ENCODE data around the gene IQCK.

DNA sequence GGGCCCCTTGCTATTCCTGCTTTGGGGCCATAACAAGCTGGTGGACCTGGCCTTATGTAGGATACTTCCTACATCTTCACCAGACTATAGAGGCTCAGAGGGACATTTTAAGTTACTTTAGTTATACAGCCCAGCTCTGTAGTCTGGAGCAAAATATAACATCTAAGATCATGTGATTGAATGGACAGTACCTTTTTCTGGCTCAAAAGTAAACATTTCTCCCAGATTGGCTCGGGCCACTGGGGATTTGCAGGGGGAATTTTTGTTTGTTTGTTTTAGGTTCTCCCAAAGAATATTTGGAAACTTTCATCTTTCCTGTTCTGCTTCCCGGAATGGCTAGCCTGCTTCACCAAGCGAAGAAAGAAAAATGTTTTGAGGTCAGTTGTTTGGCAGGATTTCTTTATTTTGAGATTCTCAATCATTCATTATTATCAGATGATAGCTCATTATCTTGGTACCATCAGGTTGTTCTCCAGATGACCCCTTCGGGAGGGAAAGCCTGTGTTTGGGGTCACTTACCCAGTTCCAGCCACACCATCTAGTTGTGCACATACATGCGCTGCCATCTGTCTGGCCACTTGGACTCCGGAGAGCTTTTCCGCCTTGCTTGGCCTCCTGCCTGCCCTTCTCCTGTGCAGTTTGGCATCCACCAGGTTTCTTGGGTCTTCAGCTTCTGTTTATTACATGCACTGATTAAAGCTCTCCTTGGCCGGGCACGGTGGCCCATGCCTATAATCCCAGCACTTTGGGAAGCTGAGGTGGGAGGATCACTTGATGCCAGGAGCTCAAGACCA, 17.2 kb downstream of the IQCK start:
- TF ChIP-seq, protein P1, sequence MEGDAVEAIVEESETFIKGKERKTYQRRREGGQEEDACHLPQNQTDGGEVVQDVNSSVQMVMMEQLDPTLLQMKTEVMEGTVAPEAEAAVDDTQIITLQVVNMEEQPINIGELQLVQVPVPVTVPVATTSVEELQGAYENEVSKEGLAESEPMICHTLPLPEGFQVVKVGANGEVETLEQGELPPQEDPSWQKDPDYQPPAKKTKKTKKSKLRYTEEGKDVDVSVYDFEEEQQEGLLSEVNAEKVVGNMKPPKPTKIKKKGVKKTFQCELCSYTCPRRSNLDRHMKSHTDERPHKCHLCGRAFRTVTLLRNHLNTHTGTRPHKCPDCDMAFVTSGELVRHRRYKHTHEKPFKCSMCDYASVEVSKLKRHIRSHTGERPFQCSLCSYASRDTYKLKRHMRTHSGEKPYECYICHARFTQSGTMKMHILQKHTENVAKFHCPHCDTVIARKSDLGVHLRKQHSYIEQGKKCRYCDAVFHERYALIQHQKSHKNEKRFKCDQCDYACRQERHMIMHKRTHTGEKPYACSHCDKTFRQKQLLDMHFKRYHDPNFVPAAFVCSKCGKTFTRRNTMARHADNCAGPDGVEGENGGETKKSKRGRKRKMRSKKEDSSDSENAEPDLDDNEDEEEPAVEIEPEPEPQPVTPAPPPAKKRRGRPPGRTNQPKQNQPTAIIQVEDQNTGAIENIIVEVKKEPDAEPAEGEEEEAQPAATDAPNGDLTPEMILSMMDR (IDR thresholded peaks at IDR 0.05; ENCODE audit: insufficient read depth, low read length, poor library complexity, severe bottlenecking) = no peak
- TF ChIP-seq EZH2phosphoT487 (conservative IDR thresholded peaks at IDR 0.05; ENCODE audit: low read length) = no peak

Measured in SU-DHL-6 (cell line).